ENCODE measurements around the gene RAB23.
"Not testable (repeated sequence)": the region's sequence is repeated elsewhere in the genome, so short reads cannot be mapped to it uniquely, and the experiment has no call there.

Gene RAB23

DNA sequence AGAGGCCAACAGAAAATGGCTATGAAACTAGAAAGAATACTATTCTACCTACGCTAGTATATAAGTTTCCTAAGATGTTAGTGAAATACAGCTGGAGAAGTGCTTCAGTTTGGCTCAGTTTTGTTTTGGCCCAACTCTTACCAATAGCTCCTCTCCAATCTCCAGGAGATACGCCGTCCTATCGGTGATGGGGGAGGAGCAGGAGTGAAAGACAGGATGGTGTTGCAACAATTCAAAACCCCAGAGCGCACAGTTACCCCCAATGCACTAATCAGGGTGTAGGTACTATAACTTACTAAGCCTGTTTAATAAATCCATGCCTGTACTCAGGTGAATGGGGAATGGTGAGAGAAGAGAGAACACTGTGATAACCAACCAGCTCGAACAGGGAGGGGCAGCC lies 24.2 kb upstream of the RAB23 start:
- TF ChIP-seq, protein P1, sequence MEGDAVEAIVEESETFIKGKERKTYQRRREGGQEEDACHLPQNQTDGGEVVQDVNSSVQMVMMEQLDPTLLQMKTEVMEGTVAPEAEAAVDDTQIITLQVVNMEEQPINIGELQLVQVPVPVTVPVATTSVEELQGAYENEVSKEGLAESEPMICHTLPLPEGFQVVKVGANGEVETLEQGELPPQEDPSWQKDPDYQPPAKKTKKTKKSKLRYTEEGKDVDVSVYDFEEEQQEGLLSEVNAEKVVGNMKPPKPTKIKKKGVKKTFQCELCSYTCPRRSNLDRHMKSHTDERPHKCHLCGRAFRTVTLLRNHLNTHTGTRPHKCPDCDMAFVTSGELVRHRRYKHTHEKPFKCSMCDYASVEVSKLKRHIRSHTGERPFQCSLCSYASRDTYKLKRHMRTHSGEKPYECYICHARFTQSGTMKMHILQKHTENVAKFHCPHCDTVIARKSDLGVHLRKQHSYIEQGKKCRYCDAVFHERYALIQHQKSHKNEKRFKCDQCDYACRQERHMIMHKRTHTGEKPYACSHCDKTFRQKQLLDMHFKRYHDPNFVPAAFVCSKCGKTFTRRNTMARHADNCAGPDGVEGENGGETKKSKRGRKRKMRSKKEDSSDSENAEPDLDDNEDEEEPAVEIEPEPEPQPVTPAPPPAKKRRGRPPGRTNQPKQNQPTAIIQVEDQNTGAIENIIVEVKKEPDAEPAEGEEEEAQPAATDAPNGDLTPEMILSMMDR (conservative IDR thresholded peaks at IDR 0.05; ENCODE audit: control insufficient read depth, insufficient read depth, low read depth, low read length) = no peak
- no peak overlapping the region for H3K4me3 ChIP-seq (ENCODE audit: control insufficient read depth, low read depth, low read length)
- DNase-seq (ENCODE audit: low read depth) = no peak

DNA sequence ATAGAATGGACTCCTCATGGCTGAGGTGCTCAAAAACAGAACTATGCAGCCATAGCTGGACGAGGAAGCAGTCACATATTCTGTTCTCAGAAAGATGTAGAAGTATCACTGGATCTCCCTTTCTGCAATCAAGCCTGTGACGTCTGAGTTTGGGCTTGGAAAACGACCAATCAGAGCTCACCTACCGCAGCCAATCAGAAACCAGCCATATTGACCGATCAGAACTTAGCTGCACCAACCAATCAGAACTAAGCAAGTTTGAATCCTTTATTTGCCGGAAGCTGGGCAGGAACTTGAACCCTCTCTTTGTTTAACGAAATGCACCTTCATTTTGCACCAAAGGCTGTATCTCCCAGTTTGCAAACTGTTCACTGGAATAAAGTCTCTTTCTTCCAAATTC lies 21.8 kb upstream of the RAB23 start:
- no peak for DNase-seq (ENCODE audit: low read depth)
- no peak overlapping the region for H3K4me3 ChIP-seq (ENCODE audit: control insufficient read depth, low read depth, low read length)
- TF ChIP-seq, protein P1 (conservative IDR thresholded peaks at IDR 0.05; ENCODE audit: control insufficient read depth, insufficient read depth, low read depth, low read length) = no peak

DNA sequence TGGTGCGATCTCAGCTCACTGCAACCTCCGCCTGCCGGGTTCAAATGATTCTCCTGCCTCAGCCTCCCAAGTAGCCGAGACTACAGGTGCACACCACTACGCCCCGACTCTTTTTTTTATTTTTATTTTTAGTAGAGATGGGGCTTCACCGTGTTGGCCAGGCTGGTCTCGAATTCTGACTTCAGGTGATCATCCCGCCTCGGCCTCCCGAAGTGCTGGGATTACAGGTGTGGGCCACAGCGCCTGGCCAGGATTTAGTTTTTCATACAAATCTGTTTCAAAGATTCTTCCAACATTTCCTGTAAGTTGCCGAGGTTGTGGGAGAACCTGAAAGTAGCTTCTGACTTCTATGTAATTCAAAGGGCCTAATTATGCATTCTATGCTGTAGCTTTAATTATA lies 21.4 kb upstream of the RAB23 start:
- not testable (repeated sequence) for DNase-seq (ENCODE audit: low read depth); H3K4me3 ChIP-seq (ENCODE audit: control insufficient read depth, low read depth, low read length)

DNA sequence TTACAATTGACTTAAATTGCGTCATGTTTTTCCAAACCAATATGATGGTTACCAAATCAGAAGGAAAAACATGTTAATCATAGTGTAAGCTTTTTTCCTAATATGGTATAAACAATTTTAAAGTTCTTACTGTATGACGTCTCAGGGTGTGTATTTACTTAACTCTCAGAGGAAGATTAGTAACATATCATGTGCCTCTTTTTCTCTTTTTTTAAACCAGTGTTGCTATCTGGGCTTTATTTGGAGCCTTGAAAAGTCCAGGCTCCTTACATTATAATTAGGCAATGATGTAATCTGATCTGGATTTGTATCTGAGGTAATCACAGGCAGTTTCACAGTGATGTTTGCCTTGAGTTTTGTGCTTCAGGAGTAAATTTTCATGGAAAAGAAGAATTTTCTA lies 20.4 kb upstream of the RAB23 start:
- TF ChIP-seq, protein P1 (conservative IDR thresholded peaks at IDR 0.05; ENCODE audit: control insufficient read depth, insufficient read depth, low read depth, low read length) = no peak
- DNase-seq (ENCODE audit: low read depth) = peak; percentile 96

DNA sequence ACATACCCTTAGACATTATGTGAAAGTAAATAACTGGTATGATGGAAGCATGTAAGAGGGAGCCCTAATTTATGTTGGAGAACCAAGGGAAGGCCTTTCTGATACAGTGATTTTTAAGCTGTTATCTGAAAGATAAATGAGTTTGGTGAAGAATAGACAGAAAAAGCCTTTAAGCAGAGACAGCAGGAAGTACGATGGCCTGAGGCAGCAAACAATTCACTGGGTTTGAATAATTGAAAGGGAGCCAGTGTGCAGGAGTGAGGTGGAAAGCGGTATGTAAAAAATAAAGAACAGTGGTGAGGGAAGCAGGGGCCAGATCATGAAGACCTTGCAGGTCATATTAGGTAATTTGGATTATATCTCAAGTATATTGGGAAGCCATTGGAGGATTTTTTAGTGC lies 4.1 kb upstream of the RAB23 start:
- H3K4me3 ChIP-seq (ENCODE audit: control insufficient read depth, low read depth, low read length) = no peak overlapping the region
- DNase-seq (ENCODE audit: low read depth) = no peak
- TF ChIP-seq, protein P1 (conservative IDR thresholded peaks at IDR 0.05; ENCODE audit: control insufficient read depth, insufficient read depth, low read depth, low read length) = no peak

More for the DNA sequence above, 20.4 kb upstream of the RAB23 start:
- H3K4me3 ChIP-seq (ENCODE audit: control insufficient read depth, low read depth, low read length) = no peak overlapping the region

DNA sequence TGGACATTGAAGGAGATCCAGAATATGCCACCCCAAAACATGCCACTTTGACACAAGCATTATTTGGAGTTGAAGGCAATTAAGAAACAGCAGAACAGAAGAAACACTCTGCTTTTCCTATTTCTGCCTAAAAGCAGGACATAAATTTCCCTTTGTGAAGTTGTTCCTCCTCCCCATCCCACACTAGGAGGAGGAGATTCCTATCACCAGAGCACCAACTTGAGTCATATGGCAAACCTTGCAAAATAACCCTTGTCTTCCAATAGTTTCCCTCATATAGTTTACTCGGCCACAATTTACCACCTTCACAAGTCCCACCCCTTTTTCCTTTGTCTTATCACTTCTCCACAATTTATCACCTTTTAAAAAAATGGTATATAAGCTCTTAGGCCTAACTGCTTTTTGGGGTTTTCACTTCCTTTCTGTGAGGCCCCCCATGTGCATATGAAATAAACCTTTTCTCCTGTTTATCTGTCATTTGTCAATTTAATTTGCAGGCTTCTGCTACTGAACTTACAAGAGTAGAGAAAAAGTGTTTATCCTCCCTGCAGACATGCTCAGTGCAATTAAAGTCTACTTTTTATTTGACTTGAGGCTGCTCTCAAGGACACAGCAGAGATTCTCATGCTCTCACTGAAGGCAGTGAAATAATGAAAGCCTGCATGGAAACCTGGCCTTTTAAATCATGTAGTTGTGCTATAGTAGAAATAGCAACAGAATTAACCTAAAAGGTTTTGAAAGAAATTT lies 2.8 kb upstream of the RAB23 start:
- no peak overlapping the region for H3K4me3 ChIP-seq (ENCODE audit: control insufficient read depth, low read depth, low read length)
- DNase-seq (ENCODE audit: low read depth) = peak; percentile 85
- TF ChIP-seq, protein P1 (conservative IDR thresholded peaks at IDR 0.05; ENCODE audit: control insufficient read depth, insufficient read depth, low read depth, low read length) = no peak

DNA sequence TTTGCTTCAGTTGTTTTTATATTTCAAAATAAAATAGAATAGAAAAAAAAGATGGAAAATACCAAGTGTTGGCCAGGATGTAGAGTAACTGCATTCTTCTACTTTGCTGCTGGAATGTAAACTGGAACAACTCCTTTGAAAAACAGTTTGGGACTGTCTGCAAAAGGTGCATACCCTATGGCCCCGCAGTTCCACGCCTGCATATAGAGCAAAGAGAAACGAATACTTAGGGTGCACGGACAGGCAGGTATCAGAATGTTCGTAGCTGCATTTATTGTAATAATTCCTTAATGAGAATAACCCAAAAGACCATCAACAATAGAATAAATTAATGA lies 603 bp upstream of the RAB23 start:
- TF ChIP-seq, protein P1 (conservative IDR thresholded peaks at IDR 0.05; ENCODE audit: control insufficient read depth, insufficient read depth, low read depth, low read length) = no peak
- no peak for DNase-seq (ENCODE audit: low read depth)
- peak overlapping the region; percentile 92 for H3K4me3 ChIP-seq (ENCODE audit: control insufficient read depth, low read depth, low read length)

Measured in fibroblast of mammary gland (primary cell).